ENCODE measurements around the gene EBF3.

EBF3 gene

DNA sequence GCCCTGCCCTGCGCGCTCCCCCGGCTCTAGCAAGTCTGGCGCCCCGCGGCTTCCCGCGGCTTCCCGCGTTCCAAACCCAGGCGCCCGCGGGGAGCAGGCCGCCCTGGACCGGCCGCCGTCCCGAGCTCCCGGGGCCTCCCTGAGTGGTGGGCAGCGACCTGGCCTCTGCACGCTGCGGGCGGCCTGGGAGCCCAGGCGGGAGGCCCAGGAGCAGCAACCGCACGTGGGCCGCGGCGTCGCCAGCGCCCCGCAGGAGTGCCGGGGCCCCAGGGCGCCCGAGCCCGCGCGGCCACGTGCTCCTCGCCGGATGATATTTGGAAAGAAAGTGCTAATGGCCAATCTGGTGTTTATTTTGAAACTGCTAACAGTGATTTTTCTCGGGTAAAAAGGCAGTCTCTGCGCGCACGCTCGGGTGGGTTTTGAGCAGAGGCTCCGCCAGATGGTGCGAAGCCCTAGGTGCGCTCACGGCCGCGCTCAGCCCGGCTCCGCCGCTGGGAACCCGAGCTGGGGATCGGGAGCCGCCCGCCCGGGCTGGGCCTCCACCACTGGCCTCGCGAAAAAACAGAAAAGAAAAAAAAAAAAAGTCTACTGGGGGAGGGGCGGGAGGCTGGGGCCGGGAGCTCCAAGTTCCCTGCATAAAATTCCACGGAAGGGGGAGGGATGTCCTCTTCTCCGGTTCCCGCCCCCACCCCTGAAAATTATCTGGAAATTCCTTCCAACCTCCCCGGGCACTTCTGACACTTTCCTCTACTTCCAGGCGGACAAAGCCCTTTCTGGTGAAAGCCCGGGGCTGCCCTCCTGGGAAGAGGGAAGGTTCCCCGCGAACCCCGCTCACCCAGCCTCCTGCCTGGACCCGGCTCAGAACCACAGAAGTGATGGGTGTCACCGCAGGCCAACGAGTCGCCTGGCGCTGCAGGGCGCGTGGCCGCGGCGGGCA, 4.3 kb downstream of the EBF3 start:
- DNase-seq: no peak

DNA sequence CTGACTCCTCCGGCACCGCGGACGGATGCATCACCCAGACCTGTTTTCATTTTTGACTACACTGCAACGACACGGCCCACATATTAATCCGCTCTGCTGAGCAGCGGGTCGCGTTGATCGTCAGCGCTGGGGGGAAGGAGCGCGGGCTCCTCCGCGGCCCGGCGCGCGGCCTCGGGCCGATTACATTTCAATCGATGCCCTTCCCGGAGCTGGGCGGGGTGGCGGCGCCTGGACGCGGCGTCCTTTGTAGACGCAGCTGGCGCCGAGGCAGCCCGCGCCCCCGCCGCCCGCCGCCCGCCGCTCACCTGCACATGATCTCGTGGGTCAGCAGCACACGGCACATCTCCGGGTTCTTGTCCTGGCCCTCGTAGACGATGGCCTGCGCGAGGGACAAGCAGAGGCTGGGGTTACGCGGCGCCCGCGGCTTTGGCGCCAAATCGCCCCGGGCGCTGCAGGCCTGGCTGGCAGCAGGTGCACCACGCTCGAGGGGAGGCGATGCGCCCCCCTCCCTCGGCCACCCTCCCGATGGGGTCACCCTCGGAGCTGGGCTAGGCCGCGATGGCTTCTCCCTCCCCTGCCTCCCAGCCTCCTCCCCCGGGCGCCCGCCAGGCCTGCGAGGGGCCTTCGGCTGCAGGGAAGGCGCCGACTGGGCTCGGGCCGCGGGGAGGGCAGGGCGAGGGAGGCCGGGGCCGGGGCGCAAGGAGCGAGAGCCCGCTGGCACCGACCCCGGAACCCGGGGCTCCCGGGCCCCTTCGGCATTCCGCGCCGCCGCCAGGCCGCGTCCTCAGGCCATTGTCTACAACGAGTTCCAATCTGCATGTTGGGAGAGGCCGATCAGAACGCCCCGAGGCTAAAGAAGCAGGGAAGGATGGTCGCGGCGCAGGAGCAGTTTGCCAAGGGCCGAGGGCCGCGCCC, 5.2 kb downstream of the EBF3 start:
- no peak for DNase-seq

DNA sequence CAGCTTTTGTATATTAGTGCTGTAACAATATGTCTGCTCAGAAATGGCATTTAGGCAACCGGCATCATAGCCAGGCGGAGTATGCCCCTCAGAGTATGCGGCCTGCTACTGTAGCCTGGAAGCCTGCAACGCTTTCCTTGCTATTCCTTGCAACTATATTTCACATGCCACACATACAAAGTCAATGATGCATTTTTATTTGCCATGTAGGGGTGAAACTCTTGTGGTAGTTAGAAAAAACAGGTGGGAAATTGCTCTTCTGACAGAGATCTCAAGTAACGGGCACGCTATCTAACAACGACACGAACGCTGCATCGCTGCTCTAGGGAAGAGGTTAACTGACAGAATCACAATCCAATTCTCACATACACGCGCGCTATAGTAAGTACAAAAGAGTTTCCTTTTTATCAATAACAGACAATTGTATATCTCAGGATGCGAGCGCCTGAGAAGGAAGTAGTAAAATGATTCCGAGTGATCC, 5.9 kb downstream of the EBF3 start:
- DNase-seq: peak; percentile 32

DNA sequence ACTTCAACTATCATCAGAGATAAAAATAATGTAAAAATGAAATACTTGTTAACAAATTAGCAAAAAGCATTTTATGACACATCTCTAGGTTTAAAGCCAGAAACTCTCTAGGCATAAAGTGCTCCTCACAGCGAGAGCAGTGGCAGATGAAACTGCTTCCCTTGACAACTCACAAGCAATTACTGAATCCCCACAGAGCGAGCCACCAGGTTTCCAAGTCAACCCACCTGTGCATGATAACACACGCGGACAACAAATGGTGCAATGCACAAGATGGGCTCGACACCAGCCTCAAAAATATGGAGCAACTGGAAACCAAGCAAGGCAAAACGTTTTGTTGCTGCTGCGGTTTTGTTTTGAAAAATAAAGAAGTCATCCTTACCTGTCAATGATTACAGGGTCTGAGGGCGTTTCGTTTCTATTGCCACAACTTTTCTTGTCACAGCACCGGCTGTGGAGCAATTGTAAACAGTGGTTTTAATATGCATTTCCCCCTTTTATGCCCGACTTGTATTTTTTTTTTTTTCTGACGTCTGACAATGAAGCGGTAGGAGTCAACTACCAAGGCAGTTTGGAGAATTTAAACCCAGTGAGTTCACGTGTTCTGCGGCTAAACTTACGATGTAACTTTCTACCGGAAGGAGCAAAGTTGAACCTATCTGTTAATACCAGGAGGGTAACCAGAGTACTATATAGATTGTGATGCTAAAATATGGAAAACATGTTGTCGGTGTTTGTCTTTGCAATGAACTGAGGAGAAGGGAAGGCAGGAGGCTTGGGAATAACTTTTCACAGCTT, 7.0 kb downstream of the EBF3 start:
- DNase-seq: no peak

DNA sequence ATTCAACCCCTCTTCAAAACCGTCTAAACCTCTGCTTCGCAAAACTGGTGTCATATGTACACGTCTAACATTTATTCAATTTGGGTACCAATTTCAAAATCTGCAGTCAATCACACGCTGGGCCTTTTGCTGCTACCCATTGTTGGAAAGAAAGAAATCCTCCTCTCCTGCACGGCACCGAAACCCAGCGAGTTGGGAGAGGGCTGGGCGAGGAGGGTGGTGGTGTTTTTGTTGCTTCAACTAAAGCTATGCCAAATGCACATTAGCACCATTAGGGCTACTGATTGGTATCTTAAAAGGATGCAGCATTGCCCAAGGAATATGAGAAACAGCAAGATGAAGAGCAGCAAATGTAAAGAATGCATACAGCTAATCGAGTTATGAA, 7.8 kb downstream of the EBF3 start:
- DNase-seq: no peak

DNA sequence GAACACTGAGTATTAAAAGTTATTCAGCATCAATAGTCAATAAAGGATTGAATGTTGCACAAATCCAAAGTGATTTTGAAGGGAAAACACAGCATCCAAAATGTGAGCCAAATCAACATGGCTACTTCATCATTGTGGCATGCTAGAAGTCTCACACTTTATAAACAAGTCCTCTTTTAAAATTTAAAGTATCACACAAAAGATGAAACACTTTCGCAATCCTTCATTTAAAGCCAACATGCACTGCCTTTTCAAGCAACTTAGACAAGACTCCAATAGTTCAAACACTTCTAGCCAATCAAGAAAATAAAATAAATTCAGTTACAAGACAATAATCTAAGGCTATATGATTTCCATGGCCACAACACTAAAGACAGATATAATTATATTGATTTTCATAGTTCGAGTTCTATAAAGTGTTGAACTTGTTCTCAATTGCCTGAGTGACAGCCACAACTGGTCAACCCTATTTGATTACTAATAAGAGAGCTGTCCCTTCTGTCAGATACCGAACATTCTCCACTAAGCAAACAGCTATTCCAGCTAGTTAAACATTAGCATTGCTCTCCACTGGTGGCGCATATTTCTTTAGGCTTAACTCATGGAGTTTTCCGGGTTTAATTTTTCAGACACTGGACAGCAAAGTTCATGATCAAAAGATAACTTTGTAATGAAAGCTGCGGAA, 8.3 kb downstream of the EBF3 start:
- no peak for DNase-seq

DNA sequence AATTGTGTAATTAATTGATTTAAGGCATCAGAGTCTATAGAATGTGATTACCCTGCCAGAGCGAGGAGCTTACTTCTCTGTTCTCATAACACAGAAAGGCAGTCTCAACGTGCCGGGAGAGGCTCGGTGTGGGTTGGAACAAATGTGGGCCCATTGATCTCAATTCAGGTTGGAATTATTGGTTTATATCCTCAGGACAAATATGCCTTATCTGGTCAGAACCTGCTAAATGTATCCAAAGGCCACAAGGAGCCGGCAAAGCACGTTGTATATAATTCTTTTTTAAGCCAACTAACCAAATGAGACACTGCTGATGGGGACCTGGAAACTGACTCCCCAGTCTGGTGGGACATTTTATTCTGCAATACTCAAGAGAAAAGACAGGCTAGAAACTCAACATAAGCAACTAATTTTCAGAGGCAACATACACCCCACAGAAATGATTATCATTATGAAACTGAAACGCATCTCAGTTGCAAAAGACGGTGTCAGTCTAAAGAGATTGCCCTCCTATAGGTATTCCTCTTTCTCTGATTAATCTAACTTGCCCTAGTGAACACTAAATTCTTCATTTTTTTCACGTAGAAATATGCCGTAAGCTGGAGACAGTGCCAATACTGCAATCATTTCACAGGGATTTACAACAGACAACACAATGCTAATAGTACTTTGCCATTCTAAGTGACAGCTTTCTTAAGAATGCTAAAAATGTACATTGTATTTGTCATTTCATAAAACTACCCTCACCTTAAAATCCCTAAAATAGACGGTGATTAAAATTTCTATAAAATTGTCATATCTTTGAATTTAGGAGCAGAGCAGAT, 9.4 kb downstream of the EBF3 start:
- no peak for DNase-seq

DNA sequence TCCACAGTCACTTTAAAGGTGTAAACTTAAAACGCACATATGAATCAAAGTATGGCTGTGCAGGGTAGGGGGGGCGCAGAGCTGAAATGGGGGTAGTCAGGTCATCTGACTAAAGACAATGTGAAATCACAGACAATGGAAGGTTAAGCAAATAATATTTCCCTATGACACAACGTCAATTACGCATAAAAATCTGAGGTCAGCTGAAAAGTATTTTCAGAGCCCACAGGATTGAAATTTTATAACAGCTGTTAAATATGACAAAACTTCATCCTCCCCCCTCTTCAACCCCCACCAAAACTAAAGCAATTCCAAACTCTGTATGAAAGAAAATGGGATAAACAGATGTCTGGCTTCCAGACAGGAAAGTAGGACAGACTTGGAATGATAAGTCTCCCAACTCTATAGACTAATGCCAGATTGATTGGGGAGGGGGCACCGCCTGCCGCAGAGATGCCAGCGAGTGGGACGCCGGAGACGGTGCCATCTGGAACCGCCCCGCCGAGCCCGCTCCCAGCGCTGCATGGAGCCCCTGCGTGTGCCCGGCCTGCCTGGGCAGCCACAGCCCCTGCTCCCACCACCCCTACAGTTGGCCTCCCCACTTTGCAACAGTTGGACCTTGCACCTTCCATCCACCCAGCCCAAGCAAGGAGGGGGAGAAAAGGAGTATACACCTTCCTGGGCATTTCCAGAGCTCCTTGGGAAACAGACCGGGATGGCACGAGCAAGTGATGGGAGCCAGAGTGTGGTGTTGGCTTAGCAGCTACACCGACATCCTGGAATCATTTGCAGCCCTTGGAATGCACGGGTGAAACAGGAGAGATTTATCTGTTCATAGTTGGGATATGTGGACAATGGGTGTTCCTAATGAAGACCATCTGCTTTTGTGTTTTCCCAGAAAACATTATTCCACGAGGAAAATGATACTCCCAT, 10.7 kb downstream of the EBF3 start:
- peak; percentile 81 for DNase-seq

DNA sequence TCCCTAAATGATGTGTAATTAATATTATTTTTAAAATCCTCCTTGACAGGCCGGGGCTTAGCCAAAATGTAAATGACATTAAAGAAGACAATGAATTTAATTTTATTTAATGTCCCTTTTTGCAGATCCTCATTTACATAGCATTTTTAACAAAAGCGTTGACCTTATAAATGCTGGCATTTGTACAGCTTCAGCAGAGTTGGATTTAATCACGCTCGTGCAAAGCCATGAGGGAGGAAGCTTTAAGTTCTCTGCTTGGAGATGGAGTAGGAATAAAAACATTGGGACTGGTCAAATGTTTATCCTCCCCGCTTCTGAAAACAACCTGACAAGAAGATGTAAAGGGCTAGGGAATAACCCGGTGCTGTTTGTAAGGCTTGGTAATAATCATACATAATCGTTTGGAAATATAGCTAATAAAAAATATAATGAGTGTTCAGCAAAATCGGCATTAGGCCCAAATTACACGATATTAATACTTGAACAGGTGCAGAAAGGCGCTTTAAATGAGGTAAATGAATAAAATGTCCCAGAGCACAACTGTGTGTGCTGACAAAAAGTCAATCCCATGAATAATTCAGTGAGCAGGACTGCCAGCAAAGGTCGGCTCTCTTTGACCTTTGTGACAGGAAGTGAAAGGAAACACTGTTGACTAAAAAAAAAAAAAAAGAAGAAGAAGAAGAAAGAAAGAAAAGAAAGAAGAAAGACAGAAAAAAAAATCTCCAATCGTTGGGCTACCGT, 11.5 kb downstream of the EBF3 start:
- no peak for DNase-seq

DNA sequence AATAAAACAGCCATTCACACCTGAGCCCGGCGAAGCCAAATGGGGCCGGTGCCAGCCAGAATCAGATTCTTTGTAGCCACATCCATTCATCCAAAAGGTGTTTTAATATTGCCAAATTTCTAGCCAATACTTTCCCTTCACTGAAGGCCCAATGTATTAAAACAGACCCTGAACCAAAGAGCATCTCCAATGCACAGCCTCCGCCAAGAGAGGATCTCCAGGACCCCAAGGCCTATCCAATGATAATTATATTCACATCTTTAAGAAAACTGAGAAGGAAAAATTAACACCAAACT, 12.2 kb downstream of the EBF3 start:
- no peak for DNase-seq

DNA sequence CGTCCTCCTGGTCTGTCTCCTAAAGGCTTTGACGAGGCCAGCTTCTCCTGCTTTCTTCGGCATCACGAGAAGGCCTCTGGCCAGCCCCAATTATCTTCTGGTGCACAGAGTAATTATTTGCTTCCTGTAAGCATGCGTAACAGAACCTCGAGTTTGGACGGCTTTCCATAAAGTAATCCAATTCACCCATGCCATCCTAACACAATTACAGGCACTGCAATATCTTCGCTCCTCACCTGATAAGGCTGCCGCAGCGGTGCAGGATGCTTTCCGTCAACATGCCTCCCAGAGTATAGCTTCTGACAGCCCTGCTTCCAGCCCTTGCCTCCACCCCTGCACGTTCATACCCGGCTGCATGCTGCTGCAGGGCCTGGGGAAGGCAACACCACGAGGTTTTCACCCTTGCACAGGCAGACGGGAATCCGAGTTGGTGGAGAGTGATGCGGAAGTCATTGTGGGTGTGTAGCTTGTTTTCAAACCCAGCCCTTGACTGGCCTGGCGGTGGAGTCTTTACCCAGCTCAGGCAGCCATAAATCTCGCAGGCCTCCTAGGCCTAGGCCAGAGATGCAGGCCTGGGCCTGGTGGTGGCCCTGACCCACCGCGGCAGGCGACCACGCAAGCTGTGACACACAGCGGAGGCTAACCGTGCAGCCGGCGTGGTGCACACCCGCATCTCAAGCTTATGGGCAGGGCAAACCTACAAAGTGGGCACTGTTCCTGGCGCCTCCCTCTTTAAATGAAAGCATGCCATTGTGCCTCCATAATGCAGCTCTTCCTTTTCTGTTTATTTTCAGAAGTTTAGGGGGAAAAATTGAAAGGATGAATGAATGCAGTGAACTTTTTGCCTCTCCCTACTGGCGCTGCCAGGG, 12.7 kb downstream of the EBF3 start:
- DNase-seq: no peak

DNA sequence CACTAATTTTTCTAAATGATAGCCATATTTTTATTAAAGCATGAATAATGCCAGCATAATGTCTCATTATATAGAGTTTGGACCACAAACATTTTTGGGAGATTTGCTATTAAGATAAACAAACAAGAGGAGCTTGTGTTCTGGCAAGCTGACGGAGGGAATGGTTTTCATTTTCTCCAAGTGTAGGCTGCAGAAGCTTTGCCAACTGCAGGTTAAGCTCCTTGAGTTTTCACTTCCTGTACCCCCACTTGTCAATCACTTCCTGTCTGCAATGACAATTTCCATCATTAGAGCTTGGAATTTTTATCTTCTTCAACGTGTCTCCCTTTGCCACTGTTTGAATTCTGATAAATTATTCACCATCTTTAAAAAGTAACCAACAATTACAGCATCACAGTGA, 13.4 kb downstream of the EBF3 start:
- no peak for DNase-seq

DNA sequence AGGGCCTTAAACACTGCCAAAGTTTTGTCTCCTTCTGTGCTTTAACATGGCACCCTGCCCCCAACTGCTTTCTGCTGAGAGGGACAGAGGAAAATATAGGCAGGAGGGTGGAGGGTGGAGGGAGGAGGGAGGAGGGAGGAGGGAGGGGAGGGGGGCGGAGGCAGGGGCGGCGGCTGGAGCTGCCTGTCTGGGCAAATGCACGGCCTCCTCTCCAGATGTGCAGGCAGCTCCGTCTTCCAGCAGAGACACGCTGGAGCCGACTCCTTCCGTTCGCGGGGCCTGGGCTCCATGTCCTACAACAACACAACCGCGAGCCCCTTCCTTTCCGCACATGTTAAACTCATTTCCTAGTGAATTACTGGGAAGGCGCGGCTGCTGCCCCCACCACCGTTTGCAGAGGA, 14.2 kb downstream of the EBF3 start:
- DNase-seq: peak; percentile 59

DNA sequence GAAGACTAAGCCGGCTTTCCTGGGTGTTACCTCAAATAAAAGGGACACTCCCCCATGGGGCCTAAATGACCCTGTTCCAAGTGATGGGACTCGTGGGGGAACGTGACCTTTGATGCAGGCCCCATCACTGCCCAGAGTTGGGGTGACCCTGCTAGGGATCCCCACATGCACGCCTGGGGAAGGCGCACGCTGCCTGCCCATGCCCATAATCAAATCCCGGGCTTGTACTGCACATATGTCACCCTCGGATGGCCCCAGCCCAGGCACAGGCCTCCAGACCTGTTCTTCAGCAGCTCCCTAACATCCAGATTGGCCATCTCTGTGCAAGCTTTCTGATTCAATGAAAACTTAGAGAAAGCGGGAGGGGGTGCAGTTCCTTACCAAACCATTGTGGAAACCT, 14.7 kb downstream of the EBF3 start:
- no peak for DNase-seq

DNA sequence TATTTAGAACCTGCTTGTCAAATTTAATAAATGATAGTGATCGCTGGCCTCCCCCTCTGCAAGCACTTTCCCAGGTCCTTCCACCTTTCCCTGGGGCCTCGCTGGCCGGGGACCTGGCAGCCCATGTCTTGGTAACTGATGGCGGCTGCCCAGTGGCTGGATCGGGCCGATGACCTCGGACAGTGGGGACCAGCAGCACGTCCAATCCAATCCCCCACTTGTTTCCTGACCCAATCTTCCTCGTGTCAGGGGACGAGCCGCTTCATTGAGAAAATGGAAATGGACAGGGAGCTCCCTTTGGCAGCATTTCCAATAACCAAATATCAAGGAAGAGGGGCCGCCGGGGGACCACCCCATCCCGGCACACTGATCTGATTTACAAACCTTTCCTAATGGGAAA, 17.2 kb downstream of the EBF3 start:
- DNase-seq: no peak

DNA sequence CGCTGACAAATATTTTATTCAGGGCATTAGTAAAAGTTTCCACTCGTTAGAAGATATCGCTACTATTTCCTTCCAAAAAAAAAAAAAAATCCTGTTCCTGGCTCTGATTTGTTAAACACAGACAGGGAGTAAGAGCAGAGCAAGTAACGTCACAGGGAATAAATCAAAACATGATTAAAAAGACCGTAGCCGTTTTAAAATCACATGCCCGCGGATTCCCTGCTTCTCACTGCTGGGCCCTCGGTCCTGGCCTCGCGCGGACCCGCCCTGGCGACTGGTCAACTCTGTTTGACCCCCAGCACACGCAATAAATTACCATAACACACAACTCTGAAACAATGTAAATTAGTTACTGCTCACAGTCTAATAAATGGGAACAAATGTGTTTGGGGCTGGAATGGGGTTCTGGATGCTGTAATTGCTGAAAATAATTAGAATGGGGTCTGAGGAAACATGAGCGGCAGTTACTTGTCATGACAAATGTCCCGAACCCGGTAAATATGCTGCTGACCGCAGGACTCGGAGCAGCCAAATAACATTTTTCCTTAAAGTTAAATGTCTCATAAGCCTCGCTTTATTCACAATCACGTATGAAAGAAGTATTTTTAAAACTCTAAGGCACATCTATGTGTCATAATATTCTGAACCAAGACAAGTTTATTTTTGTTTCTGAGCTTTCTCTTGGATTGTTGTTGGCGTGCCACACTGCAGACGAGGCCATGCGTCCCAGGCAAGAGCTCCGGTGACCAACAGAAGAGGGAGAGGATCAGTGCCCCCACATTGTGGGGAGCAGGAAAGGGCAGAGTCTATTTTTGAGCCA, 17.9 kb downstream of the EBF3 start:
- peak; percentile 37 for DNase-seq

DNA sequence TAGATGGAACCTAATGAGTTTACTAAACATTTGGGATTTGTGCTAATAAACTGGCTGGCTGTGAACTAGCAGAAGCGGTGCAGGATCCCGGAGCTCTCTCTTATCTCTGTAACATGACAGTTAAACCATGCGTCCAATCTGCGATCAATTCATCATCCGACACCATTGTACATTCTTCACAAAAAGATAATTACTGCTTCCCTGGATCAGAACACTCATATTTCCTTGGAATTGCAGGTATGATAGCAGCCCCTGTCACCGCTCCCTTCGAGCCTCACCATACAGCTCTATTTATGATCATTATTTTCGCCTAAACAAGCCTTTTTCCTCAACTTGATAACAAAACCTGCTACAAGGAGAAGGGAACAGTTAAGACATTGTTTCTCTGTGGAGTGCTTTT, 18.5 kb downstream of the EBF3 start:
- no peak for DNase-seq

Measured in fibroblast of skin of abdomen (primary cell).